ENCODE results near the gene SF3A1.

Gene SF3A1

DNA sequence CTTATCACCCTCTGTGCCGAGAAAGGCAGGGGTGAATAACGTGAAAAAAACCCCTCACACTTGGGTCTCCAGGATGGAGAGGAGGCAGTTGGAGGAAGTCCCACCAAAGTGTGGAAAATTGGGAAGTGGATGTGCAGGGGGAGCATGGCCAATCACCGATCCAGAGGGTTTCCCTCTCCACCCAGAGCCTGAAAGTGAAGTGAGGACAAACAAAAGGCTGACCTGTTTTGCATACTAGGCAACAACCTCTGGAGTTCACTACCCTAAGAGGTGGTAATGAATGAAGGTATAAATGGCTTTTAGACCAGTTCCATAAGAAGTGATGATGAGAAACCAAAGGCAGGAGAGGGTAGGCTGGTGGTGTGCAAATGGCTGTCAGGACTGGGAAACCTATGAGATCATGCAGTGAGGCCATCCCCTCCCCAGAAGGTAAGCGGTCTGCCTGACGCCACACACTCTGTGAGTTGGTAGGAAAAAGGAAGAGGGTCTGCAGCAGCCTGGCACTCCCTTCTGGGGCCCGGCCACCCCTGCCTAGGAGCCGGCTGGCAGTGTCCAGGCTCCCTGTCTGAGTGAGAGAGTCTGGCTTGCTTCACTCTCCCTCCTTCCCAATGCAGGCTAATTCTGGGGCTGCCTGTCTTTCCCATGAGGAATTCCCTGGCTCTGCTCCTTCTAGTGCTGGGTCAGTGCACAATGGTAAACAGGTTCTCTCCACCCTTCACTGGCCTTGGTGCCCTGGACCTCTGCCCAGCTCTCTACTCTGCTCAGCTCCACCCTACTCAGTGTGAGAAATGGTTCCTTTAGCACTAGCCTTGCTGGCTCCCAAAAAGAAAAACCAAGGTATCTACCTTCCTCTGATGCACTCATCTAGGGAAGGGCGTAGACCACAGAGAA lies 45.6 kb downstream of the SF3A1 start:
- H3K9me3 ChIP-seq (ENCODE audit: insufficient read depth, low read length) = no peaks in the 10 kb centered on the region
- TF ChIP-seq YY1 (IDR thresholded peaks at IDR 0.05; ENCODE audit: insufficient read depth, insufficient read length) (no peak), SUZ12 (IDR thresholded peaks at IDR 0.05; ENCODE audit: extremely low read depth, insufficient read depth, insufficient read length) (no peak), ZNF274 (IDR thresholded peaks at IDR 0.05; ENCODE audit: low read depth, low read length) (no peak)
- H3K4me1 ChIP-seq (ENCODE audit: insufficient read depth, insufficient read length) = peaks cover 9% of the 10 kb centered on the region
- H3K36me3 ChIP-seq (ENCODE audit: insufficient read depth, insufficient read length, low read length) = peaks cover 2% of the 10 kb centered on the region
- H3K9ac ChIP-seq (ENCODE audit: insufficient read length, low read depth) = no peak overlapping the region
- DNase-seq (ENCODE audit: low read depth, low spot score) = no peak
- no peaks in the 10 kb centered on the region for H3K27me3 ChIP-seq (ENCODE audit: insufficient read depth, insufficient read length)
- H3K4me3 ChIP-seq (ENCODE audit: insufficient read length, low read depth) = no peak overlapping the region

DNA sequence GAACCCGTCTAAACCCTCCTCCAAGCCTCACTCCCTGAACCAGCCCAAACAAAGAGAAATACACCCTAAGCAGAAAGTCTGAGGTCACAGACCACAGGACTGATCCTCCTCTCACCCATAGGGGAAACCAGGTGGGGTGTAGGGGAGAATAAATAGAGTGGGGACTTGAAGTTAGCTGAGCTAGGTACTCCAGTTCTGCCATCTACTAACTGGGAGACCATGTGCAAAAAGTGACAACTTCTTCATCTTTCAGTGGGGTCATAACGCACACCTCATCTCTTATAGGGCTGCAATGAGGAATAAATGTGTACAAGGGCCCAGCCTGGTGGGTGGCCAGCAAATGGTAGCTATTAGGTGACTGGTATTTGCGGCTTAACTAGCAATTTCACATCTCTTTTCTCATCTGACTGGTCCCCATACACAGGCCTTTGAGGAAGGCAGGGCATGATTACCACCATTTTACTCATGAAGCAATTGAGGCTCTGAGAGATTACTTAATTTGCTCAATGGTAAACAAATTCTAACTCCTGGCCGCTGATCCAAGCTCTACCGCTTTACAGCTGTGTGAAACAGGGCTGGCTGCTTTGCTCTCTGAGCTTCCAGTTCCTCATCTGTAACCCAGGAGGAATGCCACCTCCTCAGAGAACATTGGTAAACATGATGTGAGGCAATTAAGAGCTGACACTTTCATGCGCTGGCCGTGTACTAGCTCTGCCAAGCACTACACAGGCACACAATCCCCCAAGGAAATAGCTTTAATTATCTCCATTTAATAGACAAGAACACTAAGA lies 46.5 kb downstream of the SF3A1 start:
- peaks cover 14% of the 10 kb centered on the region for H3K4me1 ChIP-seq (ENCODE audit: insufficient read depth, insufficient read length)
- H3K9ac ChIP-seq (ENCODE audit: insufficient read length, low read depth) = no peak overlapping the region
- DNase-seq (ENCODE audit: low read depth, low spot score) = no peak

DNA sequence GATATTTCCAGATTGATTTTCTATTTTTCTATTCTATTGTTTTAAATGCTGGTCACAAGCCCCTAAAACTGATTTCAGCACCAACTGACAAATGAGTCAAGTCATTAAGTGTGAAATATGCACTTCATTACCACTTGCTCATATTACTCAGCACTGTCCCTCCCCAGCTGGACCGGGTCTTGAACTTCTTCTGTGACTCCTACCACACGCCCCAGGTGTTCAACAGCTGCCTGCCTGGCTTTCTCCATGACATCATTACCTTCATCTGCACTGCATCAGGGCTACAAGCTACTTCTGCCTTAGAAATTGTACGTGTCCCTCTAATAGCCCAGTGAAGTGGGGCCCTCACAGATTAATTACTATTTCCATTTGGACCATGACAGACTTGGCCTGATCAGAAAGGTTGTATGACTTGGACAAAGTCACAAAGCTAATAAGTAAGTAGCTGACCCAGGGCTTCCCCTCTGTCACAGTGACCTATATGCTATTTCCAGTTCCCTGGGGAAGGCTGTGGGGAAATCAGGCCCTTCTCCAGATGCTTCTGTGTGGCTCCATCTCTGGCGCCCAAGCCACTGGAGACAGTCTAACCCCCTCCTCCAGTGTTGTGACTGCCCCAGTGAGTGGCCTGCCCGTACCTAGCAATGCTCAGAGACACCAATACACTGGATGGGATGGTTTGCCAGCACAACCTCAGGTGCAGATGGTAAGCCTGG lies 48.0 kb downstream of the SF3A1 start:
- Histone ChIP-seq H3K4me3 (ENCODE audit: insufficient read length, low read depth) (no peak overlapping the region), H3K9me3 (ENCODE audit: insufficient read depth, low read length) (no peaks in the 10 kb centered on the region), H3K27me3 (ENCODE audit: insufficient read depth, insufficient read length) (no peaks in the 10 kb centered on the region), H3K9ac (ENCODE audit: insufficient read length, low read depth) (no peak overlapping the region), H3K4me1 (ENCODE audit: insufficient read depth, insufficient read length) (peaks cover 12% of the 10 kb centered on the region), H3K36me3 (ENCODE audit: insufficient read depth, insufficient read length, low read length) (peaks cover 4% of the 10 kb centered on the region)
- TF ChIP-seq YY1 (IDR thresholded peaks at IDR 0.05; ENCODE audit: insufficient read depth, insufficient read length) (no peak), SUZ12 (IDR thresholded peaks at IDR 0.05; ENCODE audit: extremely low read depth, insufficient read depth, insufficient read length) (no peak), ZNF274 (IDR thresholded peaks at IDR 0.05; ENCODE audit: low read depth, low read length) (no peak)
- no peak for DNase-seq (ENCODE audit: low read depth, low spot score)

More for the DNA sequence above, 46.5 kb downstream of the SF3A1 start:
- no peaks in the 10 kb centered on the region for H3K27me3 ChIP-seq (ENCODE audit: insufficient read depth, insufficient read length)
- no peak overlapping the region for H3K4me3 ChIP-seq (ENCODE audit: insufficient read length, low read depth)
- no peaks in the 10 kb centered on the region for H3K36me3 ChIP-seq (ENCODE audit: insufficient read depth, insufficient read length, low read length)
- no peaks in the 10 kb centered on the region for H3K9me3 ChIP-seq (ENCODE audit: insufficient read depth, low read length)
- TF ChIP-seq ZNF274 (IDR thresholded peaks at IDR 0.05; ENCODE audit: low read depth, low read length) = no peak
- TF ChIP-seq YY1 (IDR thresholded peaks at IDR 0.05; ENCODE audit: insufficient read depth, insufficient read length) = no peak
- no peak for TF ChIP-seq SUZ12 (IDR thresholded peaks at IDR 0.05; ENCODE audit: extremely low read depth, insufficient read depth, insufficient read length)

DNA sequence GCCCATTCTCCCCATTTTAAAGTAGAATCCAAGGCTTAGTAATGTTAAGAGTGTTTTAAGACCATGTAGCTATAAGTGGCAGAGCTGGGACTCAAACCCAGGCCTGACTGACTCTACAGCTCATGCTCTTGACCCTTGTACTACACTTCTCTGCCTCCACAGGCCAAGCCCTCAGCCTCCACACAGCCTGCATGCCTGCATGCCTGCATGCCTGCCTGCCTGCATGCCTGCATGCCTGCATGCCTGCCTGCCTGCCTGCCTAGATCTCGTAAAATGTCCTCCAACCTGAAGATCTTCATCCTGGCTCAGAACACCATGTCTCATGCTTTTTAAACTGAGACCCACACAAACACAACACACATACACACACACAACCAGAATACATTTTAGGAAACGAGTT lies 48.6 kb downstream of the SF3A1 start:
- Histone ChIP-seq H3K4me1 (ENCODE audit: insufficient read depth, insufficient read length) (peaks cover 12% of the 10 kb centered on the region), H3K9ac (ENCODE audit: insufficient read length, low read depth) (no peak overlapping the region), H3K4me3 (ENCODE audit: insufficient read length, low read depth) (no peak overlapping the region), H3K9me3 (ENCODE audit: insufficient read depth, low read length) (no peaks in the 10 kb centered on the region), H3K27me3 (ENCODE audit: insufficient read depth, insufficient read length) (no peaks in the 10 kb centered on the region), H3K36me3 (ENCODE audit: insufficient read depth, insufficient read length, low read length) (peaks cover 10% of the 10 kb centered on the region)
- no peak for DNase-seq (ENCODE audit: low read depth, low spot score)
- TF ChIP-seq ZNF274 (IDR thresholded peaks at IDR 0.05; ENCODE audit: low read depth, low read length) (no peak), SUZ12 (IDR thresholded peaks at IDR 0.05; ENCODE audit: extremely low read depth, insufficient read depth, insufficient read length) (no peak), YY1 (IDR thresholded peaks at IDR 0.05; ENCODE audit: insufficient read depth, insufficient read length) (no peak)

DNA sequence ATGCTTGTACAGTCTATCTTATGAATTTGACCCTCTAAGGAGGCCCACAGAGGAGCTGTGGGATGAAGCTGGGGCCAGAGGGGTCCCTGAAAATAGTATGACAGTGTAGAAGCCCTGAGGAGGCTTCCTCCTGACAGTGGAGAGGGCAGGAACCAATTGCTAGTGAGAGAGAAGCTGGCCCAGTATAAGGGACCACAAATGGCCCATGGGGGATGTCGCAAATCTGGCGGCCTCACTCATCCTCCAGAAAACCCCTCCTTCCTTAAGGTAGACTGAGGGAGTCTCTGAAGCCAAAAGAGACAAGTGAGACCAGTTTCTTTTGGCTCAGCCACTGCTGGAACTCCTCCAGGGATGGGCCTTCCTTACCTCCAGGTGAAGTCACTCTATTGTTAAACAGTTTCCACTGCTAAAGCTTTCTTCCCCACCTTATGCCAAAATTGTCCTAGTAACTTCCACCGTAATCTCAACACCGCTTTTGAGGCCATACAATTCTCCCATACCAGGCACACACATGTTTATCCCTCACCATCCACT lies 49.6 kb downstream of the SF3A1 start:
- H3K9ac ChIP-seq (ENCODE audit: insufficient read length, low read depth) = no peak overlapping the region

DNA sequence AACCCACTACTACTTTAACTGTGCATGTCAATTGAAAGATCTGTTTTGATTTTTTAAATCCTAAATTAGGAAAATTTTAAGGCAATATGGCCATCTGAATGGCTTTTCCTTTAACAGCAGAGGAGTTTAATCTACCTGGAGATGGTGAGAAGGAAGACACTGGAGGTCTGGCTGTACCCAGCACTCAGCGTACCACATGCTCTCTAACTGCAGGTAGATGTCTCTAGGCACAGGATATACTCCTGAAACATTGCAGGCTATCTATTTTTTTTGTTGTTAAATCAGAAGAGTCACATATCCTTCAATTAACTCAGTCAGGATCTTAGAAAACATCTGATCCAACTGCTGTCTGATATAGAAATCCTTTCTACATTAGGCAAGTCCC lies 50.1 kb downstream of the SF3A1 start:
- no peak for TF ChIP-seq ZNF274 (IDR thresholded peaks at IDR 0.05; ENCODE audit: low read depth, low read length)
- no peak for TF ChIP-seq YY1 (IDR thresholded peaks at IDR 0.05; ENCODE audit: insufficient read depth, insufficient read length)
- TF ChIP-seq SUZ12 (IDR thresholded peaks at IDR 0.05; ENCODE audit: extremely low read depth, insufficient read depth, insufficient read length) = no peak
- Histone ChIP-seq H3K4me1 (ENCODE audit: insufficient read depth, insufficient read length) (peaks cover 17% of the 10 kb centered on the region), H3K9ac (ENCODE audit: insufficient read length, low read depth) (no peak overlapping the region), H3K4me3 (ENCODE audit: insufficient read length, low read depth) (no peak overlapping the region), H3K27me3 (ENCODE audit: insufficient read depth, insufficient read length) (no peaks in the 10 kb centered on the region), H3K9me3 (ENCODE audit: insufficient read depth, low read length) (no peaks in the 10 kb centered on the region), H3K36me3 (ENCODE audit: insufficient read depth, insufficient read length, low read length) (peaks cover 10% of the 10 kb centered on the region)
- no peak for DNase-seq (ENCODE audit: low read depth, low spot score)

More for the DNA sequence above, 49.6 kb downstream of the SF3A1 start:
- H3K4me3 ChIP-seq (ENCODE audit: insufficient read length, low read depth) = no peak overlapping the region
- DNase-seq (ENCODE audit: low read depth, low spot score) = no peak
- no peaks in the 10 kb centered on the region for H3K27me3 ChIP-seq (ENCODE audit: insufficient read depth, insufficient read length)
- H3K4me1 ChIP-seq (ENCODE audit: insufficient read depth, insufficient read length) = peaks cover 17% of the 10 kb centered on the region
- no peak for TF ChIP-seq YY1 (IDR thresholded peaks at IDR 0.05; ENCODE audit: insufficient read depth, insufficient read length)
- TF ChIP-seq ZNF274 (IDR thresholded peaks at IDR 0.05; ENCODE audit: low read depth, low read length) = no peak
- no peak for TF ChIP-seq SUZ12 (IDR thresholded peaks at IDR 0.05; ENCODE audit: extremely low read depth, insufficient read depth, insufficient read length)
- no peaks in the 10 kb centered on the region for H3K9me3 ChIP-seq (ENCODE audit: insufficient read depth, low read length)
- H3K36me3 ChIP-seq (ENCODE audit: insufficient read depth, insufficient read length, low read length) = peaks cover 10% of the 10 kb centered on the region

Measured in NT2/D1 (cell line).